ENCODE results near the gene BPIFB4.
"Not testable (repeated sequence)": the region's sequence is repeated elsewhere in the genome, so short reads cannot be mapped to it uniquely, and the experiment has no call there.

Gene BPIFB4

GRCh38 chr20:33111306-33111705, 31.9 kb downstream of the BPIFB4 start:
- DNase-seq (ENCODE audit: low spot score): no peak
- TF ChIP-seq CTCF (IDR thresholded peaks at IDR 0.05; ENCODE audit: extremely low read depth, insufficient read depth, missing control alignments): no peak
- in situ Hi-C loops (cut with MboI; ENCODE audit: low pct_unique_long_range_greater_than_20kb, low sequenced_read_pairs, unreplicated experiment): no loop called here

- DNase-seq (ENCODE audit: low spot score): no peak
- in situ Hi-C loops (cut with MboI; ENCODE audit: low pct_unique_long_range_greater_than_20kb, low sequenced_read_pairs, unreplicated experiment): no loop called here
- TF ChIP-seq CTCF (IDR thresholded peaks at IDR 0.05; ENCODE audit: extremely low read depth, insufficient read depth, missing control alignments): no peak
These were observed 33.3 kb downstream of the BPIFB4 start for GRCh38 chr20:33112547-33113386.

GRCh38 chr20:33113387-33113908, 34.0 kb downstream of the BPIFB4 start:
- TF ChIP-seq CTCF (IDR thresholded peaks at IDR 0.05; ENCODE audit: extremely low read depth, insufficient read depth, missing control alignments): no peak
- in situ Hi-C loops (cut with MboI; ENCODE audit: low pct_unique_long_range_greater_than_20kb, low sequenced_read_pairs, unreplicated experiment): no loop called here
- DNase-seq (ENCODE audit: low spot score): no peak

- DNase-seq (ENCODE audit: low spot score); in situ Hi-C loops (cut with MboI; ENCODE audit: low pct_unique_long_range_greater_than_20kb, low sequenced_read_pairs, unreplicated experiment): not testable (repeated sequence)
These were observed 36.1 kb downstream of the BPIFB4 start for GRCh38 chr20:33115501-33115900.

- peak; percentile 69 for DNase-seq (ENCODE audit: low spot score)
- TF ChIP-seq CTCF (IDR thresholded peaks at IDR 0.05; ENCODE audit: extremely low read depth, insufficient read depth, missing control alignments): no peak
- in situ Hi-C loops (cut with MboI; ENCODE audit: low pct_unique_long_range_greater_than_20kb, low sequenced_read_pairs, unreplicated experiment): no loop called here
These were observed 40.6 kb downstream of the BPIFB4 start for GRCh38 chr20:33119725-33120720.

- DNase-seq (ENCODE audit: low spot score): no peak
- in situ Hi-C loops (cut with MboI; ENCODE audit: low pct_unique_long_range_greater_than_20kb, low sequenced_read_pairs, unreplicated experiment): no loop called here
- no peak for TF ChIP-seq CTCF (IDR thresholded peaks at IDR 0.05; ENCODE audit: extremely low read depth, insufficient read depth, missing control alignments)
These were observed 41.5 kb downstream of the BPIFB4 start for GRCh38 chr20:33120934-33121333.

- DNase-seq (ENCODE audit: low spot score); in situ Hi-C loops (cut with MboI; ENCODE audit: low pct_unique_long_range_greater_than_20kb, low sequenced_read_pairs, unreplicated experiment): not testable (repeated sequence)
These were observed 42.9 kb downstream of the BPIFB4 start for GRCh38 chr20:33122297-33122696.
